Endothelial cell of umbilical vein (primary cell): ENCODE measurements around the gene MLYCD.

ENCODE experiments used
- EZH2 ChIP-seq: IDR thresholded peaks from 2 replicates; pipeline ENCODE4 v1.6.1; 2012; ENCODE audit warnings: borderline replicate concordance, low read depth, mild to moderate bottlenecking, moderate library complexity, low read length, inconsistent platforms; ENCODE audit not compliant: severe bottlenecking
- FOS ChIP-seq: IDR thresholded peaks from 2 replicates; pipeline ENCODE4 v1.6.1; 2011; ENCODE audit warnings: mild to moderate bottlenecking, low read length, moderate library complexity, borderline replicate concordance; ENCODE audit not compliant: insufficient read depth
- MAX ChIP-seq: IDR thresholded peaks from 2 replicates; pipeline ENCODE4 v1.6.1; 2011; ENCODE audit not compliant: insufficient read depth, insufficient read length
- POLR2A ChIP-seq: IDR thresholded peaks from 2 replicates; pipeline ENCODE4 v1.6.1; 2012; ENCODE audit warnings: low read depth, mild to moderate bottlenecking, control low read depth, low read length
- POLR2AphosphoS5 ChIP-seq: IDR thresholded peaks from 2 replicates; pipeline ENCODE4 v1.6.1; 2012; ENCODE audit warnings: low read depth, mild to moderate bottlenecking, control low read depth, low read length, moderate library complexity; ENCODE audit not compliant: insufficient read depth
- TF ChIP-seq, protein P1 (sequence below), 2 donors: IDR thresholded peaks; 1 replicate in 1 of 2; 2 replicates in 1 of 2; pipeline ENCODE4 v1.5.1; 2011; ENCODE audit warnings: low read length in 2 of 2, mild to moderate bottlenecking in 2 of 2, moderate library complexity in 2 of 2, control low read depth in 1 of 2, inconsistent platforms in 1 of 2, low read depth in 1 of 2; ENCODE audit not compliant: insufficient read depth in 1 of 2; ENCODE audit errors: extremely low read depth in 1 of 2

GRCh38 chr16:83908798-83909197, 9.9 kb downstream of the MLYCD start:
- TF ChIP-seq, protein P1, sequence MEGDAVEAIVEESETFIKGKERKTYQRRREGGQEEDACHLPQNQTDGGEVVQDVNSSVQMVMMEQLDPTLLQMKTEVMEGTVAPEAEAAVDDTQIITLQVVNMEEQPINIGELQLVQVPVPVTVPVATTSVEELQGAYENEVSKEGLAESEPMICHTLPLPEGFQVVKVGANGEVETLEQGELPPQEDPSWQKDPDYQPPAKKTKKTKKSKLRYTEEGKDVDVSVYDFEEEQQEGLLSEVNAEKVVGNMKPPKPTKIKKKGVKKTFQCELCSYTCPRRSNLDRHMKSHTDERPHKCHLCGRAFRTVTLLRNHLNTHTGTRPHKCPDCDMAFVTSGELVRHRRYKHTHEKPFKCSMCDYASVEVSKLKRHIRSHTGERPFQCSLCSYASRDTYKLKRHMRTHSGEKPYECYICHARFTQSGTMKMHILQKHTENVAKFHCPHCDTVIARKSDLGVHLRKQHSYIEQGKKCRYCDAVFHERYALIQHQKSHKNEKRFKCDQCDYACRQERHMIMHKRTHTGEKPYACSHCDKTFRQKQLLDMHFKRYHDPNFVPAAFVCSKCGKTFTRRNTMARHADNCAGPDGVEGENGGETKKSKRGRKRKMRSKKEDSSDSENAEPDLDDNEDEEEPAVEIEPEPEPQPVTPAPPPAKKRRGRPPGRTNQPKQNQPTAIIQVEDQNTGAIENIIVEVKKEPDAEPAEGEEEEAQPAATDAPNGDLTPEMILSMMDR (IDR thresholded peaks at IDR 0.05; ENCODE audit: extremely low read depth in 1 of 2, insufficient read depth in 1 of 2, low read depth in 1 of 2, low read length in 2 of 2): no peak
- TF ChIP-seq MAX: no peak
- no peak for TF ChIP-seq FOS
- TF ChIP-seq POLR2AphosphoS5: no peak
- TF ChIP-seq POLR2A: no peak
- no peak for TF ChIP-seq EZH2
